Fibroblast of lung (primary cell): ENCODE data around the gene TRAPPC5. TPM values are rescaled to one million over a fixed set of nuclear protein-coding genes. Genes with fewer than 3 reads are reported as not detected.

ENCODE experiments used
- DNase-seq, 2 donors: peaks; one replicate each; pipeline versions ENCODE4 v3.0.0 to v3.0.0-alpha.2; 2010; ENCODE audit warnings: low read depth in 2 of 2
- H2AFZ ChIP-seq: 2 replicates; pipeline ENCODE4 v1.5.1; 2012; ENCODE audit warnings: low read length, control low read depth, inconsistent platforms
- H3K27ac ChIP-seq: 2 replicates; pipeline ENCODE4 v1.5.1; 2011; ENCODE audit warnings: low read length, control low read depth; ENCODE audit not compliant: insufficient read depth
- H3K27me3 ChIP-seq: 2 replicates; pipeline ENCODE4 v1.5.1; 2011; ENCODE audit warnings: mild to moderate bottlenecking, low read length; ENCODE audit not compliant: control insufficient read depth, insufficient read depth
- H3K36me3 ChIP-seq: 2 replicates; pipeline ENCODE4 v1.5.1; 2011; ENCODE audit warnings: low read length; ENCODE audit not compliant: control insufficient read depth, insufficient read depth
- H3K4me1 ChIP-seq: 2 replicates; pipeline ENCODE4 v1.5.1; 2011; ENCODE audit warnings: low read length; ENCODE audit not compliant: control insufficient read depth, insufficient read depth; ENCODE audit errors: extremely low read depth
- H3K4me2 ChIP-seq: 2 replicates; pipeline ENCODE4 v1.5.1; 2011; ENCODE audit warnings: low read length, control low read depth; ENCODE audit not compliant: insufficient read depth; ENCODE audit errors: extremely low read depth
- H3K4me3 ChIP-seq, 4 experiments: fragments of 200-600 bp in 1 of 4; sonication (generic) in 1 of 4; replicated peaks in 1 of 4; 2 replicates each; pipeline ENCODE4 v1.5.1; 2011 to 2016; ENCODE audit warnings: low read length in 4 of 4, low read depth in 3 of 4, mild to moderate bottlenecking in 3 of 4, control low read depth in 2 of 4, inconsistent platforms in 1 of 4, mixed read lengths in 1 of 4; ENCODE audit not compliant: insufficient read depth in 1 of 4; ENCODE audit errors: control extremely low read depth in 1 of 4
- H3K79me2 ChIP-seq: 2 replicates; pipeline ENCODE4 v1.5.1; 2012; ENCODE audit warnings: mild to moderate bottlenecking, low read length, inconsistent platforms; ENCODE audit not compliant: control insufficient read depth, insufficient read depth
- H3K9ac ChIP-seq: 2 replicates; pipeline ENCODE4 v1.5.1; 2011; ENCODE audit warnings: mild to moderate bottlenecking, low read length, control low read depth; ENCODE audit not compliant: insufficient read depth
- H3K9me3 ChIP-seq: 2 replicates; pipeline ENCODE4 v1.5.1; 2012; ENCODE audit warnings: low read depth, low read length; ENCODE audit not compliant: control insufficient read depth, insufficient read depth
- H4K20me1 ChIP-seq: 2 replicates; pipeline ENCODE4 v1.5.1; 2011; ENCODE audit warnings: low read length; ENCODE audit not compliant: control insufficient read depth, insufficient read depth; ENCODE audit errors: extremely low read depth
- EZH2 ChIP-seq: IDR thresholded peaks from 2 replicates; pipeline ENCODE4 v1.5.1; 2012; ENCODE audit warnings: low read length, control low read depth, mild to moderate bottlenecking; ENCODE audit errors: missing control alignments
- polyA plus RNA-seq, 2 donors: library from polyadenylated mRNA; depleted of rRNA in 1 of 2; stranded (reverse) in 1 of 2; unstranded in 1 of 2; fragments of >200 nt; gene quantifications; 2 replicates each; pipeline ENCODE4 v1.2.1, GENCODE V29; 2011 to 2012; ENCODE audit warnings: missing spikeins in 1 of 2
- total RNA-seq: library from RNA; depleted of rRNA; stranded (reverse); fragments of >200 nt; gene quantifications from 2 replicates; pipeline ENCODE4 v1.2.1, GENCODE V29; 2014
- TF ChIP-seq, protein P1 (sequence below), 2 donors: IDR thresholded peaks in 1 of 2; conservative IDR thresholded peaks in 1 of 2; 1 replicate in 1 of 2; 2 replicates in 1 of 2; pipeline ENCODE4 v1.5.1; 2011 to 2012; ENCODE audit warnings: low read length in 2 of 2, control low read depth in 1 of 2, inconsistent platforms in 1 of 2, low read depth in 1 of 2, mild to moderate bottlenecking in 1 of 2

Gene TRAPPC5
- total and polyA plus RNA-seq, 2 donors (not counting 1 experiment from before 2014, with no cell fraction given), result 19.4 to 103 TPM

DNA sequence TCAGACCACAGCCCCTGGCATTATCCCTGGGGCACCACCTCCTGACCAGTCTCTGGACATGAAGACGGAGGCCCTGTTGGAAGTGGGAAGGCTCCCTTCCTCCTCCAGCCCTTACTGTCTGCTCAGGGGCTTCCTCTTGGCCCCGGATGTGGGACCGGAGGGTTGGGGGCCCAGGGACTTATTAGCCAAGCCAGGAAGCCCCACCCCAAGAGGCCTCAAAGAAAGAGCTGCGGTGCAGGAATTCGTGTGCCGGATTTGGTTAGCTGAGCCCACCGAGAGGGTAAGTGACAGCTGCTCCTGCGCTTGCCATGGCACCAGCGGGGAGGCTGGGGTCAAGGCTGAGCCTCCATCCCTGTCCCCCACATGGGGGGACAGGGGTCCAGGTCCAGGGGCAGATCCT lies 11.8 kb upstream of the TRAPPC5 start, which contains the start of gene RETN:
RETN (plus strand) TSS at position 208 of the 400 bp plus-strand sequence. CDS start 278 bp downstream, outside the sequence.
- no peak within 1 kb of the TSS for H3K27ac ChIP-seq
- DNase-seq, result no peak
- no peaks in the 10 kb centered on the region for H4K20me1 ChIP-seq
- H2AFZ ChIP-seq, result no peak within 1 kb of the TSS
- TF ChIP-seq, protein P1, sequence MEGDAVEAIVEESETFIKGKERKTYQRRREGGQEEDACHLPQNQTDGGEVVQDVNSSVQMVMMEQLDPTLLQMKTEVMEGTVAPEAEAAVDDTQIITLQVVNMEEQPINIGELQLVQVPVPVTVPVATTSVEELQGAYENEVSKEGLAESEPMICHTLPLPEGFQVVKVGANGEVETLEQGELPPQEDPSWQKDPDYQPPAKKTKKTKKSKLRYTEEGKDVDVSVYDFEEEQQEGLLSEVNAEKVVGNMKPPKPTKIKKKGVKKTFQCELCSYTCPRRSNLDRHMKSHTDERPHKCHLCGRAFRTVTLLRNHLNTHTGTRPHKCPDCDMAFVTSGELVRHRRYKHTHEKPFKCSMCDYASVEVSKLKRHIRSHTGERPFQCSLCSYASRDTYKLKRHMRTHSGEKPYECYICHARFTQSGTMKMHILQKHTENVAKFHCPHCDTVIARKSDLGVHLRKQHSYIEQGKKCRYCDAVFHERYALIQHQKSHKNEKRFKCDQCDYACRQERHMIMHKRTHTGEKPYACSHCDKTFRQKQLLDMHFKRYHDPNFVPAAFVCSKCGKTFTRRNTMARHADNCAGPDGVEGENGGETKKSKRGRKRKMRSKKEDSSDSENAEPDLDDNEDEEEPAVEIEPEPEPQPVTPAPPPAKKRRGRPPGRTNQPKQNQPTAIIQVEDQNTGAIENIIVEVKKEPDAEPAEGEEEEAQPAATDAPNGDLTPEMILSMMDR (conservative IDR thresholded peaks at IDR 0.05 in 1 of 2, IDR thresholded peaks at IDR 0.05 in 1 of 2; ENCODE audit: low read depth in 1 of 2, low read length in 2 of 2), result no peak
- no peak for TF ChIP-seq EZH2
- no peak within 1 kb of the TSS for H3K4me3 ChIP-seq
- H3K9me3 ChIP-seq, result no peaks in the 10 kb centered on the region
- no peaks in the 10 kb centered on the region for H3K27me3 ChIP-seq
- no peaks in the 10 kb centered on the region for H3K79me2 ChIP-seq
- no peak within 1 kb of the TSS for H3K4me2 ChIP-seq
- H3K9ac ChIP-seq, result no peak within 1 kb of the TSS
- H3K36me3 ChIP-seq, result no peaks in the 10 kb centered on the region
- H3K4me1 ChIP-seq, result no peaks in the 10 kb centered on the region

DNA sequence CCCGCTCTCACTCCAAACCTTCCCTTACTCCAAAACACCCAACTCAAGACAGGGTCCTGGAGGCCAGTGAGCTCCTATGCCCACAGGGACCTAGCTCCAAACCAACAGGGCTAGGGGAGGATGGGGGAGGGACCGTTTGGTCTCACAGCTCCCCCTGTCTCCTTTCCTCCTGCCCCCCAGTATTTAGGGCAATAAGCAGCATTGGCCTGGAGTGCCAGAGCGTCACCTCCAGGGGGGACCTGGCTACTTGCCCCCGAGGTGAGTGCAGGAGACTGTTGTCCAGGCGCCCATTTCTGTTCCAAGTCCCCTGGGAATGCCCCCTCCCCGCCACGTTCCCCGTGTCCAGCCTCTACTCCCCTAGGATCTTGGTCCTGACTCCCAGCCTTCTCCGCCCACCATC lies 11.0 kb upstream of the TRAPPC5 start:
- Histone ChIP-seq H3K9me3 (no peaks in the 10 kb centered on the region), H2AFZ (no peak overlapping the region), H3K4me1 (no peaks in the 10 kb centered on the region), H4K20me1 (no peaks in the 10 kb centered on the region), H3K9ac (no peak overlapping the region), H3K79me2 (no peaks in the 10 kb centered on the region), H3K27me3 (no peaks in the 10 kb centered on the region), H3K4me3 (no peak overlapping the region), H3K36me3 (no peaks in the 10 kb centered on the region), H3K27ac (no peak overlapping the region), H3K4me2 (no peak overlapping the region)
- DNase-seq, result no peak
- TF ChIP-seq EZH2, result no peak

DNA sequence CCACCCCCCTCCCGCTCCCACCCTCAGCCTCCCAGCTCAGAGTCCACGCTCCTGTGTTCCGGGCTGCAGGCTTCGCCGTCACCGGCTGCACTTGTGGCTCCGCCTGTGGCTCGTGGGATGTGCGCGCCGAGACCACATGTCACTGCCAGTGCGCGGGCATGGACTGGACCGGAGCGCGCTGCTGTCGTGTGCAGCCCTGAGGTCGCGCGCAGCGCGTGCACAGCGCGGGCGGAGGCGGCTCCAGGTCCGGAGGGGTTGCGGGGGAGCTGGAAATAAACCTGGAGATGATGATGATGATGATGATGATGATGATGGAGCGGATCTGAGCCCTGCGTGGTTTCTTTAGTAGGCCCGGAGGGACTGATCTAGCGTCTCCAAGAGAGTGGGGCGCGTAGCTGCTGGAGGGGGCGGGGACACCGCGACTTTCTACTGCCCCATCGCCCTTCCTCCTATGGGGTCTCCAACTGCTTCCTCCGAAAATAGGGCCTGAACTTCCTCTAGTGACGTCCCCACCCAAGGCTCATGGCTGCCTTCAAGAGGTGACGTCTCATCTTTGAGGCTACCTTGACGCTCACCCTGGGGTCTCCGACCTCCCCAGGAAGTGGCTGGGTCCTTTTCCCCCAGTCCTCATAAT lies 10.4 kb upstream of the TRAPPC5 start:
- no peak for TF ChIP-seq EZH2
- TF ChIP-seq, protein P1 (conservative IDR thresholded peaks at IDR 0.05 in 1 of 2, IDR thresholded peaks at IDR 0.05 in 1 of 2; ENCODE audit: low read depth in 1 of 2, low read length in 2 of 2), result no peak
- Histone ChIP-seq H3K4me3 (no peak overlapping the region), H2AFZ (no peak overlapping the region)

More for the DNA sequence above, 10.4 kb upstream of the TRAPPC5 start:
- Histone ChIP-seq H3K79me2 (no peaks in the 10 kb centered on the region), H3K27ac (no peak overlapping the region), H3K36me3 (no peaks in the 10 kb centered on the region), H4K20me1 (no peaks in the 10 kb centered on the region), H3K9me3 (no peaks in the 10 kb centered on the region), H3K4me2 (no peak overlapping the region), H3K4me1 (no peaks in the 10 kb centered on the region), H3K9ac (no peak overlapping the region), H3K27me3 (no peaks in the 10 kb centered on the region)
- DNase-seq, result no peak
